Osteoblast (primary cell): Measurements from ENCODE around the gene BIK. TPM values are rescaled to one million over a fixed set of nuclear protein-coding genes. Genes with fewer than 3 reads are reported as not detected.

ENCODE experiments used
- DNase-seq: peaks from one replicate; pipeline ENCODE4 v3.0.0; 2011; ENCODE audit warnings: low spot score, mixed read lengths; ENCODE audit not compliant: insufficient read length; ENCODE audit errors: missing footprints
- H2AFZ ChIP-seq: 2 replicates; pipeline ENCODE4 v1.6.0; 2011; ENCODE audit warnings: mild to moderate bottlenecking, low read length
- H3K27ac ChIP-seq: 2 replicates; pipeline ENCODE4 v1.5.1; 2011; ENCODE audit warnings: mild to moderate bottlenecking, low read depth, low read length, moderate library complexity
- H3K27me3 ChIP-seq: 2 replicates; pipeline ENCODE4 v1.6.0; 2012; ENCODE audit warnings: mild to moderate bottlenecking, control low read depth, inconsistent platforms, low read length, moderate library complexity; ENCODE audit not compliant: insufficient read depth
- H3K36me3 ChIP-seq: 2 replicates; pipeline ENCODE4 v1.5.1; 2011; ENCODE audit warnings: mild to moderate bottlenecking, low read length, control low read depth, moderate library complexity; ENCODE audit not compliant: insufficient read depth
- H3K4me1 ChIP-seq: 2 replicates; pipeline ENCODE4 v1.5.1; 2011; ENCODE audit warnings: mild to moderate bottlenecking, low read length, control low read depth, moderate library complexity; ENCODE audit not compliant: insufficient read depth
- H3K4me2 ChIP-seq: 2 replicates; pipeline ENCODE4 v1.6.0; 2011; ENCODE audit warnings: mild to moderate bottlenecking, low read length; ENCODE audit not compliant: insufficient read depth
- H3K4me3 ChIP-seq: fragments of 200-600 bp; sonication (generic); 3 replicates; pipeline ENCODE4 v1.5.1; 2012; ENCODE audit warnings: mild to moderate bottlenecking, low read length, inconsistent platforms; ENCODE audit not compliant: insufficient read depth
- H3K79me2 ChIP-seq: 2 replicates; pipeline ENCODE4 v1.6.0; 2012; ENCODE audit warnings: mild to moderate bottlenecking, low read length, control low read depth, inconsistent platforms; ENCODE audit not compliant: insufficient read depth
- H3K9me3 ChIP-seq: 2 replicates; pipeline ENCODE4 v1.5.1; 2011; ENCODE audit warnings: low read depth, low read length, control low read depth
- H4K20me1 ChIP-seq: 2 replicates; pipeline ENCODE4 v1.6.0; 2012; ENCODE audit warnings: mild to moderate bottlenecking, low read length, control low read depth; ENCODE audit not compliant: insufficient read depth
- CTCF ChIP-seq: IDR thresholded peaks from 2 replicates; pipeline ENCODE4 v1.5.1; 2011; ENCODE audit warnings: mild to moderate bottlenecking, low read depth, low read length, moderate library complexity; ENCODE audit errors: extremely low read depth
- total RNA-seq: library from RNA; depleted of rRNA; stranded (reverse); fragments of >200 nt; gene quantifications from 2 replicates; pipeline ENCODE4 v1.2.3, GENCODE V29; 2012

Gene BIK
- total RNA-seq, 1 donor: not detected

DNA sequence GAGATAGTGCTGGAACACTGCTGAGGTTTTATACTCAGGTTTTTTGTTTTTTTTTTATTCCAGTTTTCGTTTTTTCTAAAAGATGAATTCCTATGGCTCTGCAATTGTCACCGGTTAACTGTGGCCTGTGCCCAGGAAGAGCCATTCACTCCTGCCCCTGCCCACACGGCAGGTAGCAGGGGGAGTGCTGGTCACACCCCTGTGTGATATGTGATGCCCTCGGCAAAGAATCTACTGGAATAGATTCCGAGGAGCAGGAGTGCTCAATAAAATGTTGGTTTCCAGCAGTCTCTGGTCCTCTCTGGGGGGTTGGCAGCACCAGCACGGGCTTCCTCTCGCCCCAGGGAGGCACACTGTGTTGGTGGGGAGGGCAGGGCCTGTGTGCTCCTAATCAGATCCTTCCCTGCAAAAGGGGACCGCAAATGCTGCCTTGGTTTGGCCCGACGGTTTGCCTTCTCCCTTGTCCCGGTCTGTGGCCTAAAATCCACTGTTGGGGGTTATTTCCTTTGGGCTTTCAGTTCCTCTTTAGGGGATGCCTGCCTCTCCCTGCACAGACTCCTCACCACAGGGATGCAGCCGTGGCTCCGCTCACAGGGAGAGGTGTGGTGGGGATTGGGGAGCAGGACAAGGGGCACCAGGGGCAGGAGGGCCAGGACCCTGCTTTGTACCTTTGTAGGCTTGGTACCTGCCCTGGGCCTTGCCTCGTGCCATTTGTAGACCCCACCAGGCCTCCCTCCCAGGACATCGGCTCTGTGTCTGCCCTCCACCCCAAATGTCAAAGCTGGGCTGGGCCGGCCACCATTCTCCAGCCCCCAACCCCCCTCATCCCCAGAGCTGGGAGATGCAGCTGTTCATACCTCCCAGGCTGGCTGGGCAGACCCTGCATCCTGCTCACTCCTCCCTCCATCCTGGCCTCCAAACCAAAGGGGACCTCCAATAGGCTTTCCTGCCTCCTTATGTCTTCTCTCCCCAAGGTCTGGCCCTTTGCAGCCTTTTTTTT, 19.2 kb downstream of the BIK start:
- Histone ChIP-seq H3K79me2 (no peaks in the 10 kb centered on the region), H3K27ac (no peak overlapping the region), H3K4me1 (peaks cover 9% of the 10 kb centered on the region), H3K4me3 (no peak overlapping the region), H3K4me2 (no peak overlapping the region), H3K36me3 (peaks cover 15% of the 10 kb centered on the region), H3K9me3 (no peaks in the 10 kb centered on the region), H2AFZ (no peak overlapping the region), H3K27me3 (no peaks in the 10 kb centered on the region), H4K20me1 (no peaks in the 10 kb centered on the region)
- DNase-seq: peak; percentile 72
- TF ChIP-seq CTCF: no peak

- no peaks in the 10 kb centered on the region for H3K27me3 ChIP-seq
Observed at GRCh38 chr22:43131773-43132501, 21.4 kb downstream of the BIK start.

GRCh38 chr22:43133401-43133800, 22.9 kb downstream of the BIK start:
- peak; percentile 66 for DNase-seq
- no peak for TF ChIP-seq CTCF
- Histone ChIP-seq H3K79me2 (no peaks in the 10 kb centered on the region), H3K27ac (no peak overlapping the region), H3K27me3 (no peaks in the 10 kb centered on the region), H3K4me1 (no peaks in the 10 kb centered on the region), H3K4me3 (no peak overlapping the region), H3K4me2 (no peak overlapping the region), H2AFZ (no peak overlapping the region), H3K36me3 (peaks cover 38% of the 10 kb centered on the region), H4K20me1 (no peaks in the 10 kb centered on the region), H3K9me3 (no peaks in the 10 kb centered on the region)

More at GRCh38 chr22:43131773-43132501, 21.4 kb downstream of the BIK start:
- H4K20me1 ChIP-seq: no peaks in the 10 kb centered on the region
- H2AFZ ChIP-seq: no peak overlapping the region
- H3K4me1 ChIP-seq: peaks cover 4% of the 10 kb centered on the region
- DNase-seq: peak; percentile 55
- no peak for TF ChIP-seq CTCF
- H3K27ac ChIP-seq: no peak overlapping the region
- no peak overlapping the region for H3K4me2 ChIP-seq
- no peak overlapping the region for H3K4me3 ChIP-seq
- no peaks in the 10 kb centered on the region for H3K79me2 ChIP-seq
- H3K9me3 ChIP-seq: no peaks in the 10 kb centered on the region
- peaks cover 31% of the 10 kb centered on the region for H3K36me3 ChIP-seq

DNA sequence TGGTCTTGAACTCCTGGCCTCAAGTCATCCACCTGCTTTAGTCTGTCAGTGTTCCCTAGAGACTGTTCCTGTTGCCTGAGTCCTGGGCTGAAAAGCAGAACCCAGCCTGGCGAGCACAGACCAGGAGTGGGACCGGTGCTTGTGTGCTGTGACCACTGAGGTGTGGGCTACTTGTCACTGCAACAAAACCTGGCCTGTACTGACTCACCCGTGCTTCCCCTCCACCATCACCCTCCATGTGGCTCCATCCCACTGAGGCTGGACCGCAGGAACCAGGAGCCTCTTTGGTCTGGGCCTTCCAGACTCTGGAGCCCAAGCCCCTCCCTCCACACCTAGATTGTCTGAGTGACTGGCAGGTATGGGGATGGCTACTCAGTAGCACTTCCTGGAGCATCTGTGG, 24.0 kb downstream of the BIK start:
- Histone ChIP-seq H3K4me3 (no peak overlapping the region), H3K36me3 (peaks cover 46% of the 10 kb centered on the region), H4K20me1 (no peaks in the 10 kb centered on the region), H3K9me3 (no peaks in the 10 kb centered on the region), H3K79me2 (no peaks in the 10 kb centered on the region), H3K4me2 (no peak overlapping the region), H2AFZ (no peak overlapping the region), H3K27ac (no peak overlapping the region), H3K4me1 (no peaks in the 10 kb centered on the region), H3K27me3 (no peaks in the 10 kb centered on the region)
- TF ChIP-seq CTCF: no peak
- peak; percentile 39 for DNase-seq
